Loucy (cell line): ENCODE measurements around the gene CCDC33.

Experiments used
- EZH2phosphoT487 ChIP-seq: fragments of 200-600 bp; IDR thresholded peaks from 2 replicates; pipeline ENCODE4 v1.6.1; 2018; ENCODE audit warnings: antibody characterized with exemption, mild to moderate bottlenecking, moderate library complexity, borderline replicate concordance
- TF ChIP-seq, protein P1 (sequence below): fragments of 200-600 bp; sonication (generic); conservative IDR thresholded peaks from 2 replicates; pipeline ENCODE4 v1.5.1; 2014; ENCODE audit warnings: mild to moderate bottlenecking, antibody characterized with exemption, low read length

DNA sequence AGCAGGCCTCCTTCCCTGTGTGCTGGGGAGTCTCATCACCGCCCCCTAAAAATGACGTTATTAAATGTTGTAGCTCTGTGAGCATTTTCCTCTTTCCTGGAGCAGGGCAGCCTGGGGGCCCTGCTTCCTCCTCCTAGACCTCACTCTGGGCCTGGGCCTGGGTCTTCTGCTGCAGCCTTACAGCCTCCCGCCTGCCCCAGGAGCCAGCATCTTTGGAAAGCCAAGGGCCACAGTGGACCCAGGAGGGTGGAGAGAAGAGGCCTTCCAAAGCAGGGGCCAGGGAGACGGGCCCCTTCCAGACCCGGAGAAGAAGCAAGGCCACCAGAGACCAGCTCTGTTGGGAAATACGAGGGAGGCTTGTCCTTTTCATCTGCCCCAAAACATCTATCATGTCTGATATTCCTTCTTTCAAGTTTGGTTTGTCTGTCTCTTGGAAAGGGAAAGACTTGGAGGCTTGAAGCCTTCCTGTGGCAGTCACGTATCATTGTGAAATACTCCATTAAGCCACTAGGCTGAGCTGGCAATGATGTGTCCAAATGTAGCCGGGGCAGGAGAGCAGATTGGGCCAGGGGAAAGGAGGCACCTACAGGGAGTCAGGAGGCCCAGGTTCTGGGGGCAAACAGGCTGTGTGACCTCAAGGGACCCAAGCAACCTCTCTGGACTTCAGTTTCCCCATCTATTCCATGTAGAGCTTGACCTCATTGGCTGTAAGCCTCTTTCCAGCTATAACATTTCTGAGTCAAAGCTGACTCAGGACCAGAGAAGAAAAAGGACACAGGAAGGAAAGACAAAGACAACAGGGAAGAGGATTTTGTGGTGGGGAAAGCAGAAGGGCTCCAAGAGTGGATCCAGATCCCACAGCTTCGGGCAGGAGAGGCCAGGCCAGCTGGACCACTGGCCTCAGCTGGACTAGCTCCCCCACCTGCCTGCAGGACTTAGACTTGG, 100.2 kb downstream of the CCDC33 start:
- TF ChIP-seq, protein P1, sequence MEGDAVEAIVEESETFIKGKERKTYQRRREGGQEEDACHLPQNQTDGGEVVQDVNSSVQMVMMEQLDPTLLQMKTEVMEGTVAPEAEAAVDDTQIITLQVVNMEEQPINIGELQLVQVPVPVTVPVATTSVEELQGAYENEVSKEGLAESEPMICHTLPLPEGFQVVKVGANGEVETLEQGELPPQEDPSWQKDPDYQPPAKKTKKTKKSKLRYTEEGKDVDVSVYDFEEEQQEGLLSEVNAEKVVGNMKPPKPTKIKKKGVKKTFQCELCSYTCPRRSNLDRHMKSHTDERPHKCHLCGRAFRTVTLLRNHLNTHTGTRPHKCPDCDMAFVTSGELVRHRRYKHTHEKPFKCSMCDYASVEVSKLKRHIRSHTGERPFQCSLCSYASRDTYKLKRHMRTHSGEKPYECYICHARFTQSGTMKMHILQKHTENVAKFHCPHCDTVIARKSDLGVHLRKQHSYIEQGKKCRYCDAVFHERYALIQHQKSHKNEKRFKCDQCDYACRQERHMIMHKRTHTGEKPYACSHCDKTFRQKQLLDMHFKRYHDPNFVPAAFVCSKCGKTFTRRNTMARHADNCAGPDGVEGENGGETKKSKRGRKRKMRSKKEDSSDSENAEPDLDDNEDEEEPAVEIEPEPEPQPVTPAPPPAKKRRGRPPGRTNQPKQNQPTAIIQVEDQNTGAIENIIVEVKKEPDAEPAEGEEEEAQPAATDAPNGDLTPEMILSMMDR, result no peak
- no peak for TF ChIP-seq EZH2phosphoT487
